ENCODE results near the gene PLCXD1.
"Not testable (repeated sequence)": the region's sequence is repeated elsewhere in the genome, so short reads cannot be mapped to it uniquely, and the experiment has no call there.

PLCXD1 gene

DNA sequence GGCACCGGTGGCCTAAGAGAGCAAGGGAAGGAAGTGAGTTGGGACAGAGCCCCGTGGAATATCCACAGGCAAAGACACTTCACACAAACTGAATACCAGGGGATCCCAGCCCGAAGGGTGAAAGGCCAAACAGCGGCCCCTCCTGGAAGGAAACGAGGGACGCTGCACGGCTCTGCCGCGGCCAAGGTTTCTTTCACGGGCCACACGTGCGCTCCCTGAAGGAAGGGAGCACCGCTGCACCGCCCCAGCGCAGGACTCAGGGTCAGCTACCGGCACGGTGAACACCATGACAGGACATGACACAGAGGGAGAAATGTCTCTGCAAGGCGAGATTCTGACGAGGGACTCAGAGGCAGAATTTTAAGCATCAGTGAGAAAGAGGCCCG, 69.0 kb downstream of the PLCXD1 start:
- no peak for DNase-seq (ENCODE audit: low read depth in 2 of 2)

GRCh38 chrX:350534-351323, 69.5 kb downstream of the PLCXD1 start:
- no peak for DNase-seq (ENCODE audit: low read depth in 2 of 2)

GRCh38 chrX:351324-351641, 70.1 kb downstream of the PLCXD1 start:
- not testable (repeated sequence) for DNase-seq (ENCODE audit: low read depth in 2 of 2)

GRCh38 chrX:351736-352135, 70.6 kb downstream of the PLCXD1 start:
- DNase-seq (ENCODE audit: low read depth in 2 of 2), result no peak

GRCh38 chrX:352181-352580, 71.0 kb downstream of the PLCXD1 start:
- DNase-seq (ENCODE audit: low read depth in 2 of 2), result no peak

- no peak for DNase-seq (ENCODE audit: low read depth in 2 of 2)
These were observed 71.6 kb downstream of the PLCXD1 start for GRCh38 chrX:352582-353314.
